Epithelial cell of proximal tubule (primary cell): ENCODE data around the gene ACTR1B. TPM values are rescaled to one million over a fixed set of nuclear protein-coding genes. Genes with fewer than 3 reads are reported as not detected.

ENCODE experiments used
- DNase-seq: peaks from one replicate; pipeline ENCODE4 v3.0.0-alpha.2; 2011; ENCODE audit warnings: low read depth
- H3K4me3 ChIP-seq: 2 replicates; pipeline ENCODE4 v1.5.1; 2011; ENCODE audit warnings: low read depth, mild to moderate bottlenecking, low read length
- CTCF ChIP-seq: conservative IDR thresholded peaks from 2 replicates; pipeline ENCODE4 v1.5.1; 2012; ENCODE audit warnings: low read depth, mild to moderate bottlenecking, low read length
- total RNA-seq: library from RNA; depleted of rRNA; stranded (reverse); fragments of >200 nt; gene quantifications from 2 replicates; pipeline ENCODE4 v1.2.3, GENCODE V29; 2015

The ACTR1B gene
- total RNA-seq, 1 donor from 2014 or later, result 35.8 TPM

- TF ChIP-seq CTCF, result no peak
- H3K4me3 ChIP-seq, result no peak overlapping the region
- DNase-seq, result no peak
These were observed 43.0 kb upstream of the ACTR1B start for GRCh38 chr2:97706708-97707345.

GRCh38 chr2:97706112-97706511, 42.3 kb upstream of the ACTR1B start:
- TF ChIP-seq CTCF, result no peak
- no peak for DNase-seq
- H3K4me3 ChIP-seq, result no peak overlapping the region

GRCh38 chr2:97704989-97705388, 41.1 kb upstream of the ACTR1B start:
- TF ChIP-seq CTCF, result no peak
- DNase-seq, result no peak
- no peak overlapping the region for H3K4me3 ChIP-seq

GRCh38 chr2:97703741-97704140, 39.9 kb upstream of the ACTR1B start:
- no peak for TF ChIP-seq CTCF
- DNase-seq, result no peak

GRCh38 chr2:97702731-97703470, 39.1 kb upstream of the ACTR1B start:
- no peak for DNase-seq
- no peak overlapping the region for H3K4me3 ChIP-seq
- no peak for TF ChIP-seq CTCF

More at GRCh38 chr2:97703741-97704140, 39.9 kb upstream of the ACTR1B start:
- H3K4me3 ChIP-seq, result no peak overlapping the region

GRCh38 chr2:97701851-97702465, 38.1 kb upstream of the ACTR1B start:
- no peak for TF ChIP-seq CTCF
- DNase-seq, result no peak
- H3K4me3 ChIP-seq, result no peak overlapping the region

GRCh38 chr2:97701186-97701585, 37.3 kb upstream of the ACTR1B start:
- no peak overlapping the region for H3K4me3 ChIP-seq
- no peak for TF ChIP-seq CTCF
- DNase-seq, result no peak
